K562 (cell line): ENCODE results near the gene EIF1. TPM values are rescaled to one million over a fixed set of nuclear protein-coding genes. Genes with fewer than 3 reads are reported as not detected.

Experiments
- FOSL1 ChIP-seq: fragments of 200-800 bp; sonication (Bioruptor generic); conservative IDR thresholded peaks from 2 replicates; pipeline ENCODE4 v1.6.1; 2016; ENCODE audit warnings: missing genetic modification characterization, missing compliant biosample characterization
- GATAD2A ChIP-seq: fragments of 450-650 bp; IDR thresholded peaks from 2 replicates; pipeline ENCODE4 v1.6.1; 2017
- HNRNPUL1 ChIP-seq: fragments of 200-400 bp; formaldehyde crosslinking; IDR thresholded peaks from 2 replicates; pipeline ENCODE4 v1.6.1; 2017; ENCODE audit warnings: low read length
- JUND ChIP-seq, 2 experiments: IDR thresholded peaks; 2 replicates in 1 of 2; 3 replicates in 1 of 2; pipeline ENCODE4 v1.6.1; 2011; ENCODE audit warnings: borderline replicate concordance in 2 of 2, low read depth in 2 of 2, low read length in 2 of 2, improper control_type of control experiment in 1 of 2, missing biosample characterization in 1 of 2, missing genetic modification characterization in 1 of 2, missing genetic modification reagents in 1 of 2
- NBN ChIP-seq: fragments of 450-650 bp; IDR thresholded peaks from 2 replicates; pipeline ENCODE4 v1.6.1; 2016; ENCODE audit warnings: low read depth, mild to moderate bottlenecking
- NCOA6 ChIP-seq: fragments of 450-650 bp; IDR thresholded peaks from 2 replicates; pipeline ENCODE4 v1.6.1; 2017; ENCODE audit warnings: mild to moderate bottlenecking
- NFRKB ChIP-seq: fragments of 450-650 bp; IDR thresholded peaks from 2 replicates; pipeline ENCODE4 v1.6.1; 2016; ENCODE audit warnings: low read depth
- ZNF668 ChIP-seq: fragments of 250-450 bp; sonication (Bioruptor Pico); IDR thresholded peaks from 2 replicates; pipeline ENCODE4 v1.8.0; 2022; ENCODE audit warnings: mild to moderate bottlenecking, inconsistent platforms
- ZNF717 ChIP-seq: fragments of 250-450 bp; sonication (Bioruptor Pico); IDR thresholded peaks from 2 replicates; pipeline ENCODE4 v1.5.0; 2021
- ZNF830 ChIP-seq: fragments of 250-450 bp; sonication (Bioruptor Pico); IDR thresholded peaks from 2 replicates; pipeline ENCODE4 v1.5.0; 2021; ENCODE audit warnings: mild to moderate bottlenecking
- polyA plus RNA-seq, 8 experiments: library from polyadenylated mRNA; depleted of rRNA in 4 of 8; stranded (reverse) in 5 of 8; unstranded in 3 of 8; fragments of >200 nt; fragmentation: Nextera tagmentation in 2 of 8; fragmentation: Illumina TruSeq in 1 of 8; extraction: Ambion mirVana in 2 of 8; extraction: Trizol in 1 of 8; gene quantifications; 2 replicates each; pipeline versions ENCODE4 v1.2.1 to v1.2.3, GENCODE V29; 2011 to 2014; ENCODE audit warnings: inconsistent platforms in 1 of 8, missing spikeins in 1 of 8
- total RNA-seq, 7 experiments: library from RNA; depleted of rRNA in 6 of 7; stranded (reverse); fragments of >200 nt in 6 of 7; fragmentation: Illumina TruSeq in 2 of 7; extraction: Trizol in 2 of 7; gene quantifications; 2 replicates each; pipeline versions ENCODE4 v1.2.1 to v1.2.3, GENCODE V29; 2011 to 2021; ENCODE audit warnings: low replicate concordance in 1 of 7
- TF ChIP-seq, protein P1 (sequence below): fragments of 450-650 bp; IDR thresholded peaks from 2 replicates; pipeline ENCODE4 v1.6.1; 2014; ENCODE audit warnings: low read depth, mild to moderate bottlenecking, moderate library complexity, borderline replicate concordance
- TF ChIP-seq, protein P2 (sequence below), 2 experiments: fragments of 450-650 bp; conservative IDR thresholded peaks; 2 replicates each; pipeline ENCODE4 v1.6.1; 2017; ENCODE audit warnings: mild to moderate bottlenecking in 2 of 2, moderate library complexity in 2 of 2

EIF1 gene
- total and polyA plus RNA-seq, 9 of the 15 experiments (the other 6 are each of a cell fraction or from before 2014, with no cell fraction given) = 67.0 to 1,204 (median 320) TPM

DNA sequence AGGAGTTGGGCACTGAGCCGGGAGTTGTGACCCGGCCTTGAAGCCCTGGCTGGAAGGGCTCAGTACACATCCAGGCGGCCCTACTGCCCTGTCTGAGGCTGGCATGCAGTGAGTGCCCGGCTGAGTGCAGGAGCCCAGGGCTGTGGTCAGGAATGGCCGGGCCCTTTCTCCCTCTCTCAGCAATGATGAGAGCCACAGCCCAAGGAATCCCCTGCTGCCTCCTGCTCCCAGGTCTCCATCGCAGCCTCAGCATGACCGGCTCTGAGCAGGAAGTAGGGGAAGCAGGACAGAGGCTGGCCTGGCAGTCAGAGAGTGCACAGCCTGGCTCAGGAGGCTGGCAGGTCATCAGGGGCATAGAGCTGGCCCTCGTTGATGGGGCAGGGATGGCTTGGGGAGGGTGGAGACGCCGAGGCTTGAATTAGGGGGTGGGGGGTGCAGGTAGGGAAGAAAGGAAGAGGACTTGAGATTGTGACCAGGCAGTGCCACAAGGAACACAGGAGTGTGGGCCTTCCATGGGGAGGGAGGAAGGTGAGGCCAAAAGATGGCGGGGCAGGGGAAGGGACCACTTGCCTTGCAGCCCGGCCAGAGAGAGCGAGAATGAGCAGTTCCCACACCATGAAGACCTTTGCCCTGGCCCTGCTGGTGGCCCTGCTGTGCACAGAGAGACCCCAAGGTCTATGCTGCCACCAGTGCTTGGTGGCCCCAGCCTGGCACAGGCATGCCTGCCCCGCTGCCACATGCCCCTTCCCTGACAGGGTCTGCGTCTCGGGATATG, 32.2 kb upstream of the EIF1 start (continued):
- TF ChIP-seq, protein P1, sequence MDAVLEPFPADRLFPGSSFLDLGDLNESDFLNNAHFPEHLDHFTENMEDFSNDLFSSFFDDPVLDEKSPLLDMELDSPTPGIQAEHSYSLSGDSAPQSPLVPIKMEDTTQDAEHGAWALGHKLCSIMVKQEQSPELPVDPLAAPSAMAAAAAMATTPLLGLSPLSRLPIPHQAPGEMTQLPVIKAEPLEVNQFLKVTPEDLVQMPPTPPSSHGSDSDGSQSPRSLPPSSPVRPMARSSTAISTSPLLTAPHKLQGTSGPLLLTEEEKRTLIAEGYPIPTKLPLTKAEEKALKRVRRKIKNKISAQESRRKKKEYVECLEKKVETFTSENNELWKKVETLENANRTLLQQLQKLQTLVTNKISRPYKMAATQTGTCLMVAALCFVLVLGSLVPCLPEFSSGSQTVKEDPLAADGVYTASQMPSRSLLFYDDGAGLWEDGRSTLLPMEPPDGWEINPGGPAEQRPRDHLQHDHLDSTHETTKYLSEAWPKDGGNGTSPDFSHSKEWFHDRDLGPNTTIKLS = no peak
- TF ChIP-seq, protein P2, sequence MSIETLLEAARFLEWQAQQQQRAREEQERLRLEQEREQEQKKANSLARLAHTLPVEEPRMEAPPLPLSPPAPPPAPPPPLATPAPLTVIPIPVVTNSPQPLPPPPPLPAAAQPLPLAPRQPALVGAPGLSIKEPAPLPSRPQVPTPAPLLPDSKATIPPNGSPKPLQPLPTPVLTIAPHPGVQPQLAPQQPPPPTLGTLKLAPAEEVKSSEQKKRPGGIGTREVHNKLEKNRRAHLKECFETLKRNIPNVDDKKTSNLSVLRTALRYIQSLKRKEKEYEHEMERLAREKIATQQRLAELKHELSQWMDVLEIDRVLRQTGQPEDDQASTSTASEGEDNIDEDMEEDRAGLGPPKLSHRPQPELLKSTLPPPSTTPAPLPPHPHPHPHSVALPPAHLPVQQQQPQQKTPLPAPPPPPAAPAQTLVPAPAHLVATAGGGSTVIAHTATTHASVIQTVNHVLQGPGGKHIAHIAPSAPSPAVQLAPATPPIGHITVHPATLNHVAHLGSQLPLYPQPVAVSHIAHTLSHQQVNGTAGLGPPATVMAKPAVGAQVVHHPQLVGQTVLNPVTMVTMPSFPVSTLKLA (conservative IDR thresholded peaks at IDR 0.05) = no peak
- no peak for TF ChIP-seq NFRKB
- TF ChIP-seq HNRNPUL1 = no peak
- no peak for TF ChIP-seq ZNF830
- no peak for TF ChIP-seq JUND (IDR thresholded peaks at IDR 0.05; ENCODE audit: borderline replicate concordance, low read depth, low read length)
- TF ChIP-seq JUND (tag; IDR thresholded peaks at IDR 0.05; ENCODE audit: borderline replicate concordance, low read depth, low read length) = no peak
- TF ChIP-seq FOSL1 (tag) = no peak
- no peak for TF ChIP-seq ZNF668 (CRISPR knock-in tag)
- TF ChIP-seq NCOA6 = no peak
- no peak for TF ChIP-seq GATAD2A
- TF ChIP-seq NBN = no peak
- no peak for TF ChIP-seq ZNF717 (CRISPR knock-in tag)
